ENCODE results near the gene FIGN. TPM values are rescaled to one million over a fixed set of nuclear protein-coding genes. Genes with fewer than 3 reads are reported as not detected.

The FIGN gene
- total and polyA plus RNA-seq, 10 of the 15 experiments (the other 5 are each of a cell fraction or from before 2014, with no cell fraction given), result under 0.01 to 0.01 TPM; not detected in 8

DNA sequence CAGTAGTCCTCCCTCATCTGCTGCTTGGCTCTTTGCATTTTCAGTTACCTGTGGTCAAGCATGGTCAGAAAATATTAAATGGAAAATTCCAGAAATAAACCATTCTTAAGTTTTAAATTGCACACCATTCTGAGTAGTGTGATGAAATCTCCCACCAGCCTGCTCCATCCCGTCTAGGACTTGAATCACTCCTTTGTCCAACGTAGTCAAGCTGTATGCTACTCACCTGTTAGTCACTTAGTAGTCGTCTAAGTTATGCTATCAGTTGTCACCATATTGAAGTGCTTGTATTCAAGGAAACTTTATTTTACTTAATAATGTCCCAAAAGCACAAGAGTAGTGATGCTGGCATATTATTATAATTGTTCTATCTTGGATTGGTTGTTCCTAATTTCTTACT, 172.5 kb downstream of the FIGN start:
- Histone ChIP-seq H3K4me1 (ENCODE audit: control insufficient read depth, insufficient read depth, low read length) (no peaks in the 10 kb centered on the region), H3K36me3 (ENCODE audit: control insufficient read depth in 2 of 2, insufficient read depth in 2 of 2, low read length in 1 of 2) (no peaks in the 10 kb centered on the region), H3K27ac (ENCODE audit: control insufficient read depth, insufficient read depth) (no peak overlapping the region), H3K4me2 (ENCODE audit: control insufficient read depth, insufficient read depth) (no peak overlapping the region), H4K20me1 (ENCODE audit: control insufficient read depth, insufficient read depth) (no peaks in the 10 kb centered on the region), H3K79me2 (ENCODE audit: control insufficient read depth, insufficient read depth, low read length) (no peaks in the 10 kb centered on the region), H3K9me3 (replicated peaks; ENCODE audit: control insufficient read depth, insufficient read depth, low read length) (no peaks in the 10 kb centered on the region), H2AFZ (ENCODE audit: control insufficient read depth, low read depth, low read length) (no peak overlapping the region), H3K27me3 (replicated peaks in 1 of 2; ENCODE audit: control insufficient read depth in 2 of 2, insufficient read depth in 2 of 2, low read length in 1 of 2) (no peaks in the 10 kb centered on the region), H3K4me3 (no peak overlapping the region), H3K9ac (ENCODE audit: control insufficient read depth, insufficient read depth, low read length) (no peak overlapping the region)
- FAIRE-seq, result no peak
- no peak for ATAC-seq
- CTCF ChIA-PET, result no interaction called here
- POLR2A ChIA-PET, result no interaction called here
- in situ Hi-C loops (cut with MboI) (no loop called here), intact Hi-C loops (cut with micrococcal nuclease; ENCODE audit: unreplicated experiment) (no loop called here)
- TF ChIP-seq YY1 (IDR thresholded peaks at IDR 0.05; ENCODE audit: low read depth, low read length), result no peak
- no peak for TF ChIP-seq ATF3 (IDR thresholded peaks at IDR 0.05; ENCODE audit: borderline replicate concordance, extremely low read depth, low read depth, low read length)
- no peak for TF ChIP-seq ESRRA (IDR thresholded peaks at IDR 0.05; ENCODE audit: low read length)
- RAD21 ChIA-PET (ENCODE audit: unreplicated experiment), result no interaction called here
- BruUV-seq (replicated peaks), result no TSS peak
- no peak for DNase-seq (ENCODE audit: low read depth, low spot score)
- SMC1A ChIA-PET (ENCODE audit: uncharacterized antibody, unreplicated experiment), result no interaction called here
- WGBS (ENCODE audit: insufficient coverage, insufficient replicate concordance, low lambda C conversion rate, missing lambda C conversion rate), result 0% methylated on average over 3 of the region's 3 CpGs

DNA sequence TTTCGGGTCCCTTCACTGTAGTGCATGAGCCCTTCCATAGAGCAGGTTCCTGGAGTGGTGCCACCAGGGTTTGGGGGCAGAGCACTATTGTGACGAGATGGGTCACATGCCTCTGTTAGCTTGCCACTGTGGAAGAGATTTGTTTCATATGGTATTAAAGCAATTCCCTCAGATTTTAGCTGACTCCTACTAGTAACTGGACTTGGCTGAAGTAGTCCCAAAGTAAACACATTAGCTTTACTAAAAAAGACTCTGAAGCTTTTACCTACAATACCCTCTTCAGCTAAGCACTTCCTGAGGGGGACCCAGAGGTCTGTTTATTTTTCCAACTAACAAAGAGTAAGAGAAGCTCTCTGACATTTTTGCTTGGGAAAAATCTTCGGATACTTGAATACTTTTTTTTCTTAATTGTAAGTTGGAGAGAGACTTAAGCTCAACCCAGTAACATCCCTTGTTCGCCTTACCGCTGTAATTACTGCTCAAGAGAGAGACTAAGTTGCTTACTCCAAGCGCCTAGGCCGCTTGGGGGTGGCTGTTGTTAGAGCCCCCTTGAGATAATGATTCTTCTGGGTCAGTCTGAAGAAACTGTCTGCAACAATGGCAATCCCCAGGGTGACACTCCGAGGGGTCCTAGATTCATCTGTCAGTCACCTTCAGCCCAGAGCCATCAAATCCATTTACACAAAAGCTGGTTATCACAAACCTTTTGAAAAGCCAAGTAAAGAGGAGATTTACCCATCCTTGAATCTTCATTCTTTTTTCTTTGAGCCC, 177.4 kb downstream of the FIGN start:
- Histone ChIP-seq H2AFZ (ENCODE audit: control insufficient read depth, low read depth, low read length) (no peak overlapping the region), H3K79me2 (ENCODE audit: control insufficient read depth, insufficient read depth, low read length) (no peaks in the 10 kb centered on the region), H3K9me3 (replicated peaks; ENCODE audit: control insufficient read depth, insufficient read depth, low read length) (no peaks in the 10 kb centered on the region), H3K36me3 (ENCODE audit: control insufficient read depth in 2 of 2, insufficient read depth in 2 of 2, low read length in 1 of 2) (no peaks in the 10 kb centered on the region), H3K4me3 (no peak overlapping the region), H3K9ac (ENCODE audit: control insufficient read depth, insufficient read depth, low read length) (no peak overlapping the region), H3K27me3 (replicated peaks in 1 of 2; ENCODE audit: control insufficient read depth in 2 of 2, insufficient read depth in 2 of 2, low read length in 1 of 2) (no peaks in the 10 kb centered on the region), H3K4me1 (ENCODE audit: control insufficient read depth, insufficient read depth, low read length) (no peaks in the 10 kb centered on the region), H3K4me2 (ENCODE audit: control insufficient read depth, insufficient read depth) (no peak overlapping the region), H4K20me1 (ENCODE audit: control insufficient read depth, insufficient read depth) (no peaks in the 10 kb centered on the region), H3K27ac (ENCODE audit: control insufficient read depth, insufficient read depth) (no peak overlapping the region)
- ATAC-seq, result no peak
- no peak for DNase-seq (ENCODE audit: low read depth, low spot score)
- RAD21 ChIA-PET (ENCODE audit: unreplicated experiment), result no interaction called here
- POLR2A ChIA-PET, result no interaction called here
- SMC1A ChIA-PET (ENCODE audit: uncharacterized antibody, unreplicated experiment), result interaction anchor here (0.6 to 1.4 kb wide), 2 partner anchors 9 to 668 kb away, joined by 3 to 4 read pairs; no protein-coding TSS in a partner anchor
- in situ Hi-C loops (cut with MboI), result no loop called here
- no TSS peak for BruUV-seq (replicated peaks)
- CTCF ChIA-PET, result interaction anchor here (0.6 kb wide), 1 partner anchor 1720 kb away, joined by 3 read pairs; no protein-coding TSS in a partner anchor
- FAIRE-seq, result no peak
- 30% methylated on average over 8 of the region's 8 CpGs for WGBS (ENCODE audit: insufficient coverage, insufficient replicate concordance, low lambda C conversion rate, missing lambda C conversion rate)
- intact Hi-C loops (cut with micrococcal nuclease; ENCODE audit: unreplicated experiment), result no loop called here
- TF ChIP-seq BCL3 (IDR thresholded peaks at IDR 0.05; ENCODE audit: borderline replicate concordance, insufficient read depth, low read depth, low read length, poor library complexity, severe bottlenecking) (no peak), NRF1 (conservative IDR thresholded peaks at IDR 0.05; ENCODE audit: low read depth, low read length) (no peak), ZBED1 (IDR thresholded peaks at IDR 0.05; ENCODE audit: borderline replicate concordance) (no peak), NFYB (IDR thresholded peaks at IDR 0.05; ENCODE audit: insufficient read depth, low read depth, low read length) (no peak), SREBF2 (IDR thresholded peaks at IDR 0.05; ENCODE audit: low read length) (no peak)
- TF ChIP-seq, protein P1, sequence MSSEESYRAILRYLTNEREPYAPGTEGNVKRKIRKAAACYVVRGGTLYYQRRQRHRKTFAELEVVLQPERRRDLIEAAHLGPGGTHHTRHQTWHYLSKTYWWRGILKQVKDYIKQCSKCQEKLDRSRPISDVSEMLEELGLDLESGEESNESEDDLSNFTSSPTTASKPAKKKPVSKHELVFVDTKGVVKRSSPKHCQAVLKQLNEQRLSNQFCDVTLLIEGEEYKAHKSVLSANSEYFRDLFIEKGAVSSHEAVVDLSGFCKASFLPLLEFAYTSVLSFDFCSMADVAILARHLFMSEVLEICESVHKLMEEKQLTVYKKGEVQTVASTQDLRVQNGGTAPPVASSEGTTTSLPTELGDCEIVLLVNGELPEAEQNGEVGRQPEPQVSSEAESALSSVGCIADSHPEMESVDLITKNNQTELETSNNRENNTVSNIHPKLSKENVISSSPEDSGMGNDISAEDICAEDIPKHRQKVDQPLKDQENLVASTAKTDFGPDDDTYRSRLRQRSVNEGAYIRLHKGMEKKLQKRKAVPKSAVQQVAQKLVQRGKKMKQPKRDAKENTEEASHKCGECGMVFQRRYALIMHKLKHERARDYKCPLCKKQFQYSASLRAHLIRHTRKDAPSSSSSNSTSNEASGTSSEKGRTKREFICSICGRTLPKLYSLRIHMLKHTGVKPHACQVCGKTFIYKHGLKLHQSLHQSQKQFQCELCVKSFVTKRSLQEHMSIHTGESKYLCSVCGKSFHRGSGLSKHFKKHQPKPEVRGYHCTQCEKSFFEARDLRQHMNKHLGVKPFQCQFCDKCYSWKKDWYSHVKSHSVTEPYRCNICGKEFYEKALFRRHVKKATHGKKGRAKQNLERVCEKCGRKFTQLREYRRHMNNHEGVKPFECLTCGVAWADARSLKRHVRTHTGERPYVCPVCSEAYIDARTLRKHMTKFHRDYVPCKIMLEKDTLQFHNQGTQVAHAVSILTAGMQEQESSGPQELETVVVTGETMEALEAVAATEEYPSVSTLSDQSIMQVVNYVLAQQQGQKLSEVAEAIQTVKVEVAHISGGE (CRISPR knock-in tag; IDR thresholded peaks at IDR 0.05), result no peak
